K562 (cell line): ENCODE results near the gene HUNK. TPM values are rescaled to one million over a fixed set of nuclear protein-coding genes. Genes with fewer than 3 reads are reported as not detected.

Experiments
- ATAC-seq: fragments of 200-7000 bp; cut with Tn5 transposase; 3 replicates; pipeline ENCODE4 v1.9.1; 2020; ENCODE audit warnings: moderate library complexity
- BruUV-seq: library from RNA; stranded (reverse); fragments of 400-500 nt; replicated peaks from 2 replicates; lab custom pipeline; 2021; lab: Mats Ljungman, UMichigan
- CTCF ChIA-PET: fragments of 300-600 bp; formaldehyde crosslinking; extraction: SDS; loops from one replicate; lab custom pipeline; 2021; ENCODE audit warnings: low intra/inter-chr PET ratio; lab: Yijun Ruan, JAX
- POLR2A ChIA-PET: fragments of 300-600, 350-650 bp; sonication (Branson Sonifier 250); formaldehyde crosslinking; extraction: SDS; loops from one replicate; lab custom pipeline; 2021; ENCODE audit warnings: antibody characterized with exemption, inconsistent platforms; lab: Yijun Ruan, JAX
- DNase-seq, 4 experiments: peaks; one replicate each; pipeline versions ENCODE4 v3.0.0 to v3.0.0-alpha.2; 2011 to 2018; ENCODE audit warnings: low spot score in 3 of 4, mixed read lengths in 3 of 4; ENCODE audit errors: extremely low read depth in 1 of 4
- FAIRE-seq: peaks from 2 replicates; lab custom pipeline; 2011; peaks lifted over from hg19 to GRCh38; lab: Jason Lieb, UNC
- H2AFZ ChIP-seq: 2 replicates; pipeline ENCODE4 v1.6.0; 2011; ENCODE audit warnings: low read depth, low read length, control low read depth, inconsistent platforms
- H3K27ac ChIP-seq: fragments of 200-600 bp; 3 replicates; pipeline ENCODE4 v1.8.0; 2011; ENCODE audit warnings: low read depth, mild to moderate bottlenecking, control low read depth, inconsistent platforms, low read length, moderate library complexity, mixed read lengths; ENCODE audit errors: extremely low read depth
- H3K27me3 ChIP-seq, 2 experiments: fragments of 300-600 bp in 1 of 2; 2 replicates in 1 of 2; 3 replicates in 1 of 2; pipeline versions ENCODE4 v1.6.0 to v1.8.0; 2011; ENCODE audit warnings: inconsistent platforms in 2 of 2, low read length in 2 of 2, mild to moderate bottlenecking in 1 of 2, mixed read lengths in 1 of 2, moderate library complexity in 1 of 2; ENCODE audit not compliant: control insufficient read depth in 2 of 2, insufficient read depth in 2 of 2
- H3K36me3 ChIP-seq: fragments of 300-600 bp; 3 replicates; pipeline ENCODE4 v1.8.0; 2011; ENCODE audit warnings: mild to moderate bottlenecking, low read length, inconsistent platforms; ENCODE audit not compliant: control insufficient read depth, insufficient read depth
- H3K4me1 ChIP-seq, 2 experiments: fragments of 200-600 bp in 1 of 2; replicated peaks in 1 of 2; 2 replicates in 1 of 2; 3 replicates in 1 of 2; pipeline versions ENCODE4 v1.5.1 to v1.8.0; 2011; ENCODE audit warnings: inconsistent platforms in 2 of 2, low read length in 2 of 2, mild to moderate bottlenecking in 1 of 2, mixed read lengths in 1 of 2, moderate library complexity in 1 of 2; ENCODE audit not compliant: control insufficient read depth in 2 of 2, insufficient read depth in 2 of 2
- H3K4me2 ChIP-seq: 2 replicates; pipeline ENCODE4 v1.6.1; 2011; ENCODE audit warnings: low read length, control low read depth, inconsistent platforms, mixed read lengths; ENCODE audit not compliant: insufficient read depth
- H3K4me3 ChIP-seq: fragments of 200-600 bp; sonication (generic), shearing (Covaris generic); 2 replicates; pipeline ENCODE4 v1.5.1; 2016; ENCODE audit warnings: control low read depth, inconsistent platforms
- H3K79me2 ChIP-seq: fragments of 200-600 bp; 3 replicates; pipeline ENCODE4 v1.8.0; 2011; ENCODE audit warnings: low read length, inconsistent platforms; ENCODE audit not compliant: control insufficient read depth, insufficient read depth
- H3K9ac ChIP-seq, 2 experiments: 2 replicates each; pipeline versions ENCODE4 v1.6.0 to v1.6.1; 2011; ENCODE audit warnings: low read depth in 2 of 2, low read length in 2 of 2, control low read depth in 1 of 2, inconsistent platforms in 1 of 2, mild to moderate bottlenecking in 1 of 2, mixed read lengths in 1 of 2; ENCODE audit not compliant: insufficient read depth in 1 of 2
- H3K9me1 ChIP-seq: one replicate; pipeline ENCODE4 v1.6.0; 2011; ENCODE audit warnings: inconsistent platforms, mild to moderate bottlenecking, low read length, moderate library complexity; ENCODE audit not compliant: control insufficient read depth, insufficient read depth
- H3K9me3 ChIP-seq: replicated peaks from 2 replicates; pipeline ENCODE4 v1.5.1; 2011; ENCODE audit warnings: low read depth, low read length, inconsistent platforms; ENCODE audit not compliant: control insufficient read depth, insufficient read depth
- H4K20me1 ChIP-seq: replicated peaks from 2 replicates; pipeline ENCODE4 v1.6.1; 2011; ENCODE audit warnings: low read length, inconsistent platforms, mixed read lengths; ENCODE audit not compliant: control insufficient read depth, insufficient read depth
- CBX3 ChIP-seq, 2 experiments: IDR thresholded peaks; 1 replicate in 1 of 2; 2 replicates in 1 of 2; pipeline ENCODE4 v1.6.1; 2012; ENCODE audit warnings: inconsistent platforms in 2 of 2, low read length in 2 of 2, borderline replicate concordance in 1 of 2, control low read depth in 1 of 2
- ETS1 ChIP-seq: conservative IDR thresholded peaks from 2 replicates; pipeline ENCODE4 v1.6.1; 2011; ENCODE audit warnings: low read depth, mild to moderate bottlenecking, low read length; ENCODE audit not compliant: control insufficient read depth
- EZH2 ChIP-seq: IDR thresholded peaks from 2 replicates; pipeline ENCODE4 v1.6.1; 2012; ENCODE audit warnings: low read depth, mild to moderate bottlenecking, inconsistent platforms, low read length, borderline replicate concordance
- FOXA3 ChIP-seq, 2 experiments: fragments of 450-650 bp in 1 of 2; sonication (generic) in 1 of 2; formaldehyde crosslinking; IDR thresholded peaks in 1 of 2; conservative IDR thresholded peaks in 1 of 2; 2 replicates each; pipeline versions ENCODE4 v1.4.0 to v1.8.0; 2020 to 2022; ENCODE audit warnings: mild to moderate bottlenecking in 2 of 2, missing genetic modification reagents in 1 of 2
- GATAD2A ChIP-seq: fragments of 450-650 bp; IDR thresholded peaks from 2 replicates; pipeline ENCODE4 v1.6.1; 2017
- GTF2A2 ChIP-seq: IDR thresholded peaks from 2 replicates; pipeline ENCODE4 v1.6.1; 2016; ENCODE audit warnings: mild to moderate bottlenecking, missing genetic modification characterization, missing compliant biosample characterization
- MTA3 ChIP-seq: fragments of 450-650 bp; formaldehyde crosslinking; IDR thresholded peaks from 2 replicates; pipeline ENCODE4 v1.6.1; 2017; ENCODE audit warnings: mild to moderate bottlenecking, borderline replicate concordance
- NBN ChIP-seq: fragments of 450-650 bp; IDR thresholded peaks from 2 replicates; pipeline ENCODE4 v1.6.1; 2016; ENCODE audit warnings: low read depth, mild to moderate bottlenecking
- PCBP2 ChIP-seq: fragments of 200-400 bp; formaldehyde crosslinking; IDR thresholded peaks from 2 replicates; pipeline ENCODE4 v1.6.1; 2018; ENCODE audit warnings: low read length, low read depth, mild to moderate bottlenecking, moderate library complexity; ENCODE audit not compliant: poor library complexity, severe bottlenecking
- PHF8 ChIP-seq: fragments of 200-600 bp; sonication (generic); IDR thresholded peaks from 2 replicates; pipeline ENCODE4 v1.6.1; 2012; ENCODE audit warnings: mixed run types, mild to moderate bottlenecking, inconsistent platforms, low read length, moderate library complexity, borderline replicate concordance
- PYGO2 ChIP-seq: fragments of 450-650 bp; IDR thresholded peaks from 2 replicates; pipeline ENCODE4 v1.6.1; 2016; ENCODE audit warnings: mild to moderate bottlenecking, missing genetic modification characterization, moderate library complexity, missing compliant biosample characterization
- SMAD4 ChIP-seq: fragments of 250-450 bp; sonication (Bioruptor Pico); conservative IDR thresholded peaks from 2 replicates; pipeline ENCODE4 v1.8.0; 2021; ENCODE audit warnings: inconsistent platforms, mild to moderate bottlenecking, moderate library complexity
- TFAP4 ChIP-seq: sonication (generic); formaldehyde crosslinking; IDR thresholded peaks from 2 replicates; pipeline ENCODE4 v1.8.0; 2022; ENCODE audit warnings: missing genetic modification reagents, mild to moderate bottlenecking, moderate library complexity, borderline replicate concordance
- TGIF2 ChIP-seq: sonication (generic); formaldehyde crosslinking; IDR thresholded peaks from 2 replicates; pipeline ENCODE4 v1.8.1; 2022; ENCODE audit warnings: mild to moderate bottlenecking, missing genetic modification reagents, moderate library complexity
- TSC22D4 ChIP-seq: fragments of 450-650 bp; IDR thresholded peaks from 2 replicates; pipeline ENCODE4 v1.6.1; 2016; ENCODE audit warnings: missing genetic modification characterization, missing biosample characterization, control low read depth
- ZBED1 ChIP-seq: IDR thresholded peaks from 2 replicates; pipeline ENCODE4 v1.6.1; 2014
- ZBTB34 ChIP-seq: fragments of 250-450 bp; sonication (Bioruptor Pico); IDR thresholded peaks from 2 replicates; pipeline ENCODE4 v1.8.0; 2021; ENCODE audit warnings: mild to moderate bottlenecking, moderate library complexity
- ZNF212 ChIP-seq: fragments of 450-650 bp; formaldehyde crosslinking; IDR thresholded peaks from 2 replicates; pipeline ENCODE4 v1.4.0; 2020; ENCODE audit warnings: mild to moderate bottlenecking
- ZNF408 ChIP-seq: fragments of 250-450 bp; sonication (Bioruptor Pico); IDR thresholded peaks from 2 replicates; pipeline ENCODE4 v1.4.0; 2020; ENCODE audit warnings: low read depth, mild to moderate bottlenecking, moderate library complexity
- ZNF778 ChIP-seq: fragments of 450-650 bp; formaldehyde crosslinking; IDR thresholded peaks from 2 replicates; pipeline ENCODE4 v1.4.0; 2020; ENCODE audit warnings: mild to moderate bottlenecking, moderate library complexity
- WGBS: fragments of 100-300 bp; shearing (Covaris generic); methylation state at CpG from one replicate; pipeline ENCODE4 v1.1.6; 2016; ENCODE audit warnings: low coverage, mixed read lengths; ENCODE audit not compliant: insufficient coverage; ENCODE audit errors: missing lambda C conversion rate; 5-methylcytosine and 5-hydroxymethylcytosine counted together
- in situ Hi-C: fragments of 300-500 bp; cut with MboI; formaldehyde crosslinking; loops from 4 replicates; pipeline ENCODE4 v1.15.0; 2018; ENCODE audit warnings: inconsistent platforms, mixed read lengths
- intact Hi-C: fragments of 100-400 bp; cut with micrococcal nuclease; formaldehyde crosslinking; loops from 2 replicates; pipeline ENCODE4 v1.14.2; 2022
- polyA plus RNA-seq, 8 experiments: library from polyadenylated mRNA; depleted of rRNA in 4 of 8; stranded (reverse) in 5 of 8; unstranded in 3 of 8; fragments of >200 nt; fragmentation: Nextera tagmentation in 2 of 8; fragmentation: Illumina TruSeq in 1 of 8; extraction: Ambion mirVana in 2 of 8; extraction: Trizol in 1 of 8; gene quantifications; 2 replicates each; pipeline versions ENCODE4 v1.2.1 to v1.2.3, GENCODE V29; 2011 to 2014; ENCODE audit warnings: inconsistent platforms in 1 of 8, missing spikeins in 1 of 8
- total RNA-seq, 7 experiments: library from RNA; depleted of rRNA in 6 of 7; stranded (reverse); fragments of >200 nt in 6 of 7; fragmentation: Illumina TruSeq in 2 of 7; extraction: Trizol in 2 of 7; gene quantifications; 2 replicates each; pipeline versions ENCODE4 v1.2.1 to v1.2.3, GENCODE V29; 2011 to 2021; ENCODE audit warnings: low replicate concordance in 1 of 7

HUNK gene
- total and polyA plus RNA-seq, 9 of the 15 experiments (the other 6 are each of a cell fraction or from before 2014, with no cell fraction given), result not detected

- H3K4me2 ChIP-seq, result no peak overlapping the region
- no peak for TF ChIP-seq ZBTB34 (CRISPR knock-in tag)
- TF ChIP-seq PHF8, result no peak
- no peak for TF ChIP-seq TSC22D4 (tag)
- TF ChIP-seq PCBP2, result no peak
- TF ChIP-seq FOXA3 (CRISPR knock-in tag; conservative IDR thresholded peaks at IDR 0.05 in 1 of 2, IDR thresholded peaks at IDR 0.05 in 1 of 2), result no peak
- no peak for TF ChIP-seq TGIF2 (CRISPR knock-in tag)
- TF ChIP-seq TFAP4 (CRISPR knock-in tag), result no peak
- no peak for TF ChIP-seq ZNF408 (CRISPR knock-in tag)
- no peak for TF ChIP-seq GATAD2A
- TF ChIP-seq MTA3, result no peak
- TF ChIP-seq ZNF212 (CRISPR knock-in tag), result no peak
- no peak for TF ChIP-seq ETS1
- TF ChIP-seq EZH2, result no peak
- TF ChIP-seq ZNF778 (CRISPR knock-in tag), result no peak
- no peak for TF ChIP-seq ZBED1
- TF ChIP-seq GTF2A2 (tag), result no peak
- no peak for TF ChIP-seq PYGO2 (tag)
- no peak for TF ChIP-seq NBN
- no peak for TF ChIP-seq SMAD4 (CRISPR knock-in tag)
- TF ChIP-seq CBX3 (IDR thresholded peaks at IDR 0.05; ENCODE audit: borderline replicate concordance in 1 of 2, low read length in 2 of 2), result no peak
- TF ChIP-seq, all 486 proteins: peak for 0
- Histone ChIP-seq H3K27me3 (peaks cover 5 to 19% of the 10 kb centered on the region in 2 experiments; a peak in 4 of 5 replicates), H3K9ac (no peak overlapping the region), H3K36me3 (no peaks in the 10 kb centered on the region), H3K9me1 (no peaks in the 10 kb centered on the region), H3K27ac (no peak overlapping the region), H3K9me3 (no peaks in the 10 kb centered on the region), H3K4me1 (no peaks in the 10 kb centered on the region), H4K20me1 (no peaks in the 10 kb centered on the region), H3K79me2 (no peaks in the 10 kb centered on the region), H3K4me3 (no peak overlapping the region), H2AFZ (no peak overlapping the region)
- intact Hi-C loops (no loop called here), in situ Hi-C loops (no loop called here)
- WGBS, result 0% methylated on average over 2 of the region's 2 CpGs
- POLR2A ChIA-PET, result interaction anchor here (0.8 to 1.5 kb wide), 2 partner anchors 8 to 53 kb away, joined by 3 to 4 read pairs; no protein-coding TSS in a partner anchor
- no peak for ATAC-seq
- no peak for FAIRE-seq
- no peak for DNase-seq
- no TSS peak for BruUV-seq
- CTCF ChIA-PET, result no interaction called here
These were observed 21.6 kb downstream of the HUNK start for GRCh38 chr21:31894457-31894856.
